ENCODE data around the gene EVX2.

- TF ChIP-seq EP300 (IDR thresholded peaks at IDR 0.05) (no peak), POLR2A (IDR thresholded peaks at IDR 0.05) (no peak)
- TF ChIP-seq, protein P1, sequence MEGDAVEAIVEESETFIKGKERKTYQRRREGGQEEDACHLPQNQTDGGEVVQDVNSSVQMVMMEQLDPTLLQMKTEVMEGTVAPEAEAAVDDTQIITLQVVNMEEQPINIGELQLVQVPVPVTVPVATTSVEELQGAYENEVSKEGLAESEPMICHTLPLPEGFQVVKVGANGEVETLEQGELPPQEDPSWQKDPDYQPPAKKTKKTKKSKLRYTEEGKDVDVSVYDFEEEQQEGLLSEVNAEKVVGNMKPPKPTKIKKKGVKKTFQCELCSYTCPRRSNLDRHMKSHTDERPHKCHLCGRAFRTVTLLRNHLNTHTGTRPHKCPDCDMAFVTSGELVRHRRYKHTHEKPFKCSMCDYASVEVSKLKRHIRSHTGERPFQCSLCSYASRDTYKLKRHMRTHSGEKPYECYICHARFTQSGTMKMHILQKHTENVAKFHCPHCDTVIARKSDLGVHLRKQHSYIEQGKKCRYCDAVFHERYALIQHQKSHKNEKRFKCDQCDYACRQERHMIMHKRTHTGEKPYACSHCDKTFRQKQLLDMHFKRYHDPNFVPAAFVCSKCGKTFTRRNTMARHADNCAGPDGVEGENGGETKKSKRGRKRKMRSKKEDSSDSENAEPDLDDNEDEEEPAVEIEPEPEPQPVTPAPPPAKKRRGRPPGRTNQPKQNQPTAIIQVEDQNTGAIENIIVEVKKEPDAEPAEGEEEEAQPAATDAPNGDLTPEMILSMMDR (IDR thresholded peaks at IDR 0.05): no peak
These were observed at the start of gene EVX2 for GRCh38 chr2:176083796-176084261.

Data from upper lobe of left lung (tissue), 4 donors.